ENCODE measurements around the gene LRRC8B. TPM values are rescaled to one million over a fixed set of nuclear protein-coding genes. Genes with fewer than 3 reads are reported as not detected.
"Not testable (repeated sequence)": the region's sequence is repeated elsewhere in the genome, so short reads cannot be mapped to it uniquely, and the experiment has no call there.

Gene LRRC8B
- 39.1 TPM for total RNA-seq

- DNase-seq (ENCODE audit: low spot score in 2 of 2) = peak; percentile 88 to 91
- no peak for FAIRE-seq
These were observed at the start of gene LRRC8B for GRCh38 chr1:89524369-89525168. Gene LRRC8B (plus strand): TSS chr1:89524829. CDS start chr1:89582651, 57,822 bp downstream.

GRCh38 chr1:89475269-89475668 lies 49.4 kb upstream of the LRRC8B start:
- FAIRE-seq (no peak), DNase-seq (ENCODE audit: low spot score in 2 of 2) (no peak)

GRCh38 chr1:89476072-89476471 lies 48.6 kb upstream of the LRRC8B start:
- DNase-seq (ENCODE audit: low spot score in 2 of 2) = no peak
- no peak for FAIRE-seq

GRCh38 chr1:89483010-89483756 lies 41.4 kb upstream of the LRRC8B start:
- FAIRE-seq (peak; percentile 82), DNase-seq (ENCODE audit: low spot score in 2 of 2) (peak; percentile 54 to 61)

- FAIRE-seq (peak; percentile 30), DNase-seq (ENCODE audit: low spot score in 2 of 2) (no peak)
These were observed 40.9 kb upstream of the LRRC8B start for GRCh38 chr1:89483757-89484077.

GRCh38 chr1:89484092-89485038 lies 40.3 kb upstream of the LRRC8B start:
- FAIRE-seq = no peak
- DNase-seq (ENCODE audit: low spot score in 2 of 2) = no peak

GRCh38 chr1:89487972-89488371 lies 36.7 kb upstream of the LRRC8B start:
- no peak for FAIRE-seq

GRCh38 chr1:89489047-89489729 lies 35.4 kb upstream of the LRRC8B start:
- DNase-seq (ENCODE audit: low spot score in 2 of 2) (no peak), FAIRE-seq (no peak)

More at GRCh38 chr1:89487972-89488371, 36.7 kb upstream of the LRRC8B start:
- DNase-seq (ENCODE audit: low spot score in 2 of 2) = no peak

GRCh38 chr1:89490389-89490788 lies 34.2 kb upstream of the LRRC8B start:
- FAIRE-seq = no peak

GRCh38 chr1:89499320-89499719 lies 25.3 kb upstream of the LRRC8B start:
- DNase-seq (ENCODE audit: low spot score in 2 of 2) (no peak), FAIRE-seq (no peak)

More at GRCh38 chr1:89490389-89490788, 34.2 kb upstream of the LRRC8B start:
- DNase-seq (ENCODE audit: low spot score in 2 of 2) = no peak

- DNase-seq (ENCODE audit: low spot score in 2 of 2) (no peak), FAIRE-seq (no peak)
These were observed 22.6 kb upstream of the LRRC8B start for GRCh38 chr1:89502042-89502441.

- DNase-seq (ENCODE audit: low spot score in 2 of 2) (no peak), FAIRE-seq (no peak)
These were observed 21.7 kb upstream of the LRRC8B start for GRCh38 chr1:89502895-89503294.

GRCh38 chr1:89503690-89504089 lies 20.9 kb upstream of the LRRC8B start:
- FAIRE-seq (no peak), DNase-seq (ENCODE audit: low spot score in 2 of 2) (no peak)

- not testable (repeated sequence) for FAIRE-seq; DNase-seq (ENCODE audit: low spot score in 2 of 2)
These were observed 14.6 kb upstream of the LRRC8B start for GRCh38 chr1:89510061-89510460.

- no peak for DNase-seq (ENCODE audit: low spot score in 2 of 2)
- no peak for FAIRE-seq
These were observed 11.5 kb upstream of the LRRC8B start for GRCh38 chr1:89512996-89513720.

- FAIRE-seq (no peak), DNase-seq (ENCODE audit: low spot score in 2 of 2) (no peak)
These were observed 8.6 kb upstream of the LRRC8B start for GRCh38 chr1:89516055-89516454.

GRCh38 chr1:89518221-89518631 lies 6.4 kb upstream of the LRRC8B start:
- peak in 1 of 2 donors; percentile 25 for DNase-seq (ENCODE audit: low spot score in 2 of 2)
- FAIRE-seq = no peak

GRCh38 chr1:89519779-89520358 lies 4.8 kb upstream of the LRRC8B start:
- FAIRE-seq = no peak
- DNase-seq (ENCODE audit: low spot score in 2 of 2) = no peak

GRCh38 chr1:89521977-89522376 lies 2.7 kb upstream of the LRRC8B start:
- not testable (repeated sequence) for FAIRE-seq

More at GRCh38 chr1:89521977-89522376, 2.7 kb upstream of the LRRC8B start:
- not testable (repeated sequence) for DNase-seq (ENCODE audit: low spot score in 2 of 2)

All from frontal cortex (tissue), 4 donors.